Ishikawa (cell line): ENCODE results near the gene HBEGF.

Experiments used
- CEBPB ChIP-seq: IDR thresholded peaks from 2 replicates; pipeline ENCODE4 v1.6.1; 2012
- CREB1 ChIP-seq: IDR thresholded peaks from 2 replicates; pipeline ENCODE4 v1.6.1; 2012; ENCODE audit warnings: low read depth
- EGR1 ChIP-seq: IDR thresholded peaks from 2 replicates; pipeline ENCODE4 v1.6.1; 2012
- EP300 ChIP-seq: IDR thresholded peaks from 2 replicates; pipeline ENCODE4 v1.6.1; 2012; ENCODE audit warnings: borderline replicate concordance
- FOXM1 ChIP-seq: IDR thresholded peaks from 2 replicates; pipeline ENCODE4 v1.6.1; 2012; ENCODE audit warnings: low read depth, borderline replicate concordance
- NFIC ChIP-seq: IDR thresholded peaks from 2 replicates; pipeline ENCODE4 v1.6.1; 2012
- RAD21 ChIP-seq: IDR thresholded peaks from 2 replicates; pipeline ENCODE4 v1.6.1; 2012; ENCODE audit warnings: low read depth
- TAF1 ChIP-seq: IDR thresholded peaks from 2 replicates; pipeline ENCODE4 v1.6.1; 2012; ENCODE audit warnings: low read depth, mild to moderate bottlenecking
- TCF12 ChIP-seq: IDR thresholded peaks from 2 replicates; pipeline ENCODE4 v1.6.1; 2012; ENCODE audit warnings: low read depth
- TEAD4 ChIP-seq: IDR thresholded peaks from 2 replicates; pipeline ENCODE4 v1.6.1; 2012
- YY1 ChIP-seq: IDR thresholded peaks from 2 replicates; pipeline ENCODE4 v1.6.1; 2012; ENCODE audit warnings: low read depth
- ZBTB7A ChIP-seq: IDR thresholded peaks from 2 replicates; pipeline ENCODE4 v1.6.1; 2012; ENCODE audit warnings: low read depth
- TF ChIP-seq, protein P1 (sequence below): IDR thresholded peaks from 2 replicates; pipeline ENCODE4 v1.6.1; 2012; ENCODE audit warnings: low read depth, mild to moderate bottlenecking
- TF ChIP-seq, protein P2 (sequence below): IDR thresholded peaks from 2 replicates; pipeline ENCODE4 v1.6.1; 2012

DNA sequence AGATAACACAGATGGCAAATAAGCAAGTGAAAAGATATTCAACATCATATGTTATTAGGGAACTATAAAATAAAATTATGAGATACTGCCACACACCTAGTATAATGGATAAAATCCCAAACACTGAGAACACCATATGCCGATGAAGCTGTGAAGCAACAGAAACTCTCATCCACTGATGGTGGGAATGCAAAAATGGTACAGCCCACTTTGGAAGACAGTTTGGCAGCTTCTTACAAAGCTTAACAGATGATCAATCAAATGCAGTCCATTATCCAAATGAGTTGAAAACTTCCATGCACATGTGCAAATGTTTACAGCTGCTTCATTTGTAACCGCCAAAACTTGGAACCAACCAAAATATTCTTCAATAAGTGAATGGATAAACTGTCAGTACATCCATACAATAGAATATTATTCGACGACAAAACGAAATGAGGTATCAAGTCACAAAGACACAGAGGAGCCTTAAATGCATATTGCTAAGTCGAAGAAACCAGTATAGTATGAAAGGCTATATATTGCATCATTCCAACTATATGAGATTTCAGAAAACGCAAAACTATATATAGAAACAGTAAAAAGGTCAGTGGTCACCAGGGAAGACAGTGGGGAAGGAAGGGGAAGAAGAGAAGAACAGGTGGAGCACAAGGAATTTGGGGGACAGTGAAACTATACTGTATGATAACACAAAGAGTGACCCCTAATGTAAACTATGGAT, 58.4 kb downstream of the HBEGF start:
- TF ChIP-seq TAF1 (no peak), RAD21 (no peak), EP300 (no peak), NFIC (no peak), CREB1 (no peak), CEBPB (no peak), EGR1 (no peak), YY1 (no peak), TEAD4 (no peak), ZBTB7A (no peak), TCF12 (no peak), FOXM1 (no peak)
- TF ChIP-seq, protein P1, sequence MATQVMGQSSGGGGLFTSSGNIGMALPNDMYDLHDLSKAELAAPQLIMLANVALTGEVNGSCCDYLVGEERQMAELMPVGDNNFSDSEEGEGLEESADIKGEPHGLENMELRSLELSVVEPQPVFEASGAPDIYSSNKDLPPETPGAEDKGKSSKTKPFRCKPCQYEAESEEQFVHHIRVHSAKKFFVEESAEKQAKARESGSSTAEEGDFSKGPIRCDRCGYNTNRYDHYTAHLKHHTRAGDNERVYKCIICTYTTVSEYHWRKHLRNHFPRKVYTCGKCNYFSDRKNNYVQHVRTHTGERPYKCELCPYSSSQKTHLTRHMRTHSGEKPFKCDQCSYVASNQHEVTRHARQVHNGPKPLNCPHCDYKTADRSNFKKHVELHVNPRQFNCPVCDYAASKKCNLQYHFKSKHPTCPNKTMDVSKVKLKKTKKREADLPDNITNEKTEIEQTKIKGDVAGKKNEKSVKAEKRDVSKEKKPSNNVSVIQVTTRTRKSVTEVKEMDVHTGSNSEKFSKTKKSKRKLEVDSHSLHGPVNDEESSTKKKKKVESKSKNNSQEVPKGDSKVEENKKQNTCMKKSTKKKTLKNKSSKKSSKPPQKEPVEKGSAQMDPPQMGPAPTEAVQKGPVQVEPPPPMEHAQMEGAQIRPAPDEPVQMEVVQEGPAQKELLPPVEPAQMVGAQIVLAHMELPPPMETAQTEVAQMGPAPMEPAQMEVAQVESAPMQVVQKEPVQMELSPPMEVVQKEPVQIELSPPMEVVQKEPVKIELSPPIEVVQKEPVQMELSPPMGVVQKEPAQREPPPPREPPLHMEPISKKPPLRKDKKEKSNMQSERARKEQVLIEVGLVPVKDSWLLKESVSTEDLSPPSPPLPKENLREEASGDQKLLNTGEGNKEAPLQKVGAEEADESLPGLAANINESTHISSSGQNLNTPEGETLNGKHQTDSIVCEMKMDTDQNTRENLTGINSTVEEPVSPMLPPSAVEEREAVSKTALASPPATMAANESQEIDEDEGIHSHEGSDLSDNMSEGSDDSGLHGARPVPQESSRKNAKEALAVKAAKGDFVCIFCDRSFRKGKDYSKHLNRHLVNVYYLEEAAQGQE, result no peak
- TF ChIP-seq, protein P2, sequence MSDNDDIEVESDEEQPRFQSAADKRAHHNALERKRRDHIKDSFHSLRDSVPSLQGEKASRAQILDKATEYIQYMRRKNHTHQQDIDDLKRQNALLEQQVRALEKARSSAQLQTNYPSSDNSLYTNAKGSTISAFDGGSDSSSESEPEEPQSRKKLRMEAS, result no peak
